LNCaP clone FGC (cell line): ENCODE results near the gene GOLGA7B.

ENCODE experiments used
- DNase-seq: peaks from one replicate; pipeline ENCODE4 v3.0.0-alpha.2; 2011; ENCODE audit warnings: low read depth
- H3K4me3 ChIP-seq: 2 replicates; pipeline ENCODE4 v1.5.1; 2011; ENCODE audit warnings: mild to moderate bottlenecking, low read depth, low read length, control low read depth
- CTCF ChIP-seq: IDR thresholded peaks from 2 replicates; pipeline ENCODE4 v1.5.1; 2012; ENCODE audit warnings: mild to moderate bottlenecking; ENCODE audit not compliant: control insufficient read depth, insufficient read depth; ENCODE audit errors: extremely low read depth

GOLGA7B gene

GRCh38 chr10:97915346-97916131 is 65.9 kb downstream of the GOLGA7B start:
- DNase-seq = no peak
- H3K4me3 ChIP-seq = no peak overlapping the region
- TF ChIP-seq CTCF = no peak

- TF ChIP-seq CTCF = no peak
- peak; percentile 81 for DNase-seq
Observed at GRCh38 chr10:97916586-97916985, 66.9 kb downstream of the GOLGA7B start.

GRCh38 chr10:97919012-97919411 is 69.4 kb downstream of the GOLGA7B start:
- no peak for DNase-seq
- no peak overlapping the region for H3K4me3 ChIP-seq
- TF ChIP-seq CTCF = no peak

More at GRCh38 chr10:97916586-97916985, 66.9 kb downstream of the GOLGA7B start:
- H3K4me3 ChIP-seq = no peak overlapping the region

- DNase-seq = no peak
- H3K4me3 ChIP-seq = no peak overlapping the region
- TF ChIP-seq CTCF = no peak
Observed at GRCh38 chr10:97920865-97921264, 71.2 kb downstream of the GOLGA7B start.
